Activated CD8-positive, alpha-beta memory T cell treated with anti-CD3 and anti-CD28 coated beads, Interleukin-2, amount 50 U/mL, for 48 hours (primary cell): ENCODE results near the gene YLPM1.
A peak's percentile ranks its signal among the peaks of the same experiment; 100 is the strongest.

Source experiments
- DNase-seq: peaks from one replicate; pipeline ENCODE4 v3.0.0-alpha.2; 2020

The YLPM1 gene

GRCh38 chr14:74846168-74846567 is 83.1 kb downstream of the YLPM1 start:
- DNase-seq, result no peak

GRCh38 chr14:74846968-74847665 is 84.0 kb downstream of the YLPM1 start:
- no peak for DNase-seq

GRCh38 chr14:74848768-74849167 is 85.7 kb downstream of the YLPM1 start:
- DNase-seq, result no peak

- DNase-seq, result no peak
Observed at GRCh38 chr14:74852922-74853530, 89.9 kb downstream of the YLPM1 start.

GRCh38 chr14:74853581-74853980 is 90.5 kb downstream of the YLPM1 start:
- no peak for DNase-seq

GRCh38 chr14:74855021-74855420 is 91.9 kb downstream of the YLPM1 start:
- DNase-seq, result no peak

GRCh38 chr14:74855945-74856344 is 92.8 kb downstream of the YLPM1 start:
- no peak for DNase-seq

GRCh38 chr14:74856366-74856765 is 93.2 kb downstream of the YLPM1 start:
- no peak for DNase-seq

GRCh38 chr14:74858022-74858421 is 94.9 kb downstream of the YLPM1 start:
- no peak for DNase-seq

GRCh38 chr14:74859757-74860552 is 96.8 kb downstream of the YLPM1 start:
- no peak for DNase-seq

GRCh38 chr14:74860899-74861733 is 98.0 kb downstream of the YLPM1 start:
- peak; percentile 100 for DNase-seq

- DNase-seq, result no peak
Observed at GRCh38 chr14:74861734-74862090, 98.6 kb downstream of the YLPM1 start.

GRCh38 chr14:74863274-74863673 is 100.2 kb downstream of the YLPM1 start:
- no peak for DNase-seq

GRCh38 chr14:74864198-74864597 is 101.1 kb downstream of the YLPM1 start:
- no peak for DNase-seq

GRCh38 chr14:74865156-74865555 is 102.0 kb downstream of the YLPM1 start:
- no peak for DNase-seq

GRCh38 chr14:74866708-74867389 is 103.7 kb downstream of the YLPM1 start:
- no peak for DNase-seq

GRCh38 chr14:74867673-74868072 is 104.6 kb downstream of the YLPM1 start:
- peak; percentile 74 for DNase-seq

GRCh38 chr14:74868739-74869138 is 105.6 kb downstream of the YLPM1 start:
- no peak for DNase-seq

GRCh38 chr14:74871819-74872218 is 108.7 kb downstream of the YLPM1 start:
- DNase-seq, result peak; percentile 30

GRCh38 chr14:74875204-74875603 is 112.1 kb downstream of the YLPM1 start:
- no peak for DNase-seq

- DNase-seq, result peak; percentile 74
Observed at GRCh38 chr14:74875941-74876913, 113.1 kb downstream of the YLPM1 start, which contains the start of gene PROX2. TSS of gene PROX2 (minus strand) at chr14:74876145. CDS start at chr14:74863834, 12,311 bp downstream.
